Frontal cortex (tissue), 4 donors: ENCODE results near the gene METTL1. TPM values are rescaled to one million over a fixed set of nuclear protein-coding genes. Genes with fewer than 3 reads are reported as not detected.

Experiments
- DNase-seq, 2 donors: peaks; one replicate each; pipeline ENCODE4 v3.0.0; 2012; ENCODE audit warnings: low spot score in 2 of 2
- FAIRE-seq: peaks from 2 replicates; lab custom pipeline; 2012; peaks lifted over from hg19 to GRCh38; lab: Jason Lieb, UNC
- total RNA-seq: library from RNA; depleted of rRNA; stranded (reverse); fragments of >200 nt; gene quantifications from one replicate; pipeline ENCODE4 v1.2.3, GENCODE V29; 2014
- donor health status: control.
- donor health status: control.
- donor health status: control.

Gene METTL1
- total RNA-seq, 1 donor from 2014 or later, result 1.2 TPM

GRCh38 chr12:57741844-57742738 lies 29.8 kb downstream of the METTL1 start:
- DNase-seq, result no peak
- no peak for FAIRE-seq

GRCh38 chr12:57741413-57741789 lies 30.5 kb downstream of the METTL1 start:
- FAIRE-seq, result no peak
- DNase-seq, result no peak

GRCh38 chr12:57740656-57741412 lies 31.1 kb downstream of the METTL1 start:
- DNase-seq (no peak), FAIRE-seq (no peak)

- FAIRE-seq (no peak), DNase-seq (no peak)
Measured at GRCh38 chr12:57739914-57740538, 31.9 kb downstream of the METTL1 start.

- DNase-seq (no peak), FAIRE-seq (no peak)
Measured at GRCh38 chr12:57739387-57739786, 32.5 kb downstream of the METTL1 start.

GRCh38 chr12:57738661-57739237 lies 33.2 kb downstream of the METTL1 start, which contains the start of gene AGAP2:
AGAP2 (minus strand) TSS chr12:57738742; CDS start chr12:57738246, 496 bp downstream.
- no peak for FAIRE-seq
- peak; percentile 58 to 59 for DNase-seq

- DNase-seq (peak in 1 of 2 donors; percentile 55), FAIRE-seq (no peak)
Measured at GRCh38 chr12:57737467-57738460, 34.1 kb downstream of the METTL1 start.

- FAIRE-seq (no peak), DNase-seq (no peak)
Measured at GRCh38 chr12:57736741-57737466, 35.0 kb downstream of the METTL1 start.

GRCh38 chr12:57735952-57736740 lies 35.8 kb downstream of the METTL1 start:
- DNase-seq, result peak; percentile 68 to 74
- no peak for FAIRE-seq

GRCh38 chr12:57735198-57735855 lies 36.6 kb downstream of the METTL1 start:
- FAIRE-seq (no peak), DNase-seq (no peak)

GRCh38 chr12:57734591-57734990 lies 37.3 kb downstream of the METTL1 start:
- FAIRE-seq, result no peak
- DNase-seq, result no peak

- no peak for DNase-seq
- no peak for FAIRE-seq
Measured at GRCh38 chr12:57733928-57734327, 38.0 kb downstream of the METTL1 start.

- FAIRE-seq, result no peak
- no peak for DNase-seq
Measured at GRCh38 chr12:57732726-57733593, 38.9 kb downstream of the METTL1 start.

- no peak for DNase-seq
- no peak for FAIRE-seq
Measured at GRCh38 chr12:57732270-57732669, 39.6 kb downstream of the METTL1 start.

- FAIRE-seq (no peak), DNase-seq (no peak)
Measured at GRCh38 chr12:57731411-57732080, 40.4 kb downstream of the METTL1 start.
